Endothelial cell of umbilical vein (primary cell): ENCODE measurements around the gene LONRF3.

Experiments
- CTCF ChIP-seq, 2 donors: IDR thresholded peaks; 1 replicate in 1 of 2; 2 replicates in 1 of 2; pipeline ENCODE4 v1.5.1; 2011; ENCODE audit warnings: low read length in 2 of 2, mild to moderate bottlenecking in 2 of 2, moderate library complexity in 2 of 2, control low read depth in 1 of 2, inconsistent platforms in 1 of 2, low read depth in 1 of 2; ENCODE audit not compliant: insufficient read depth in 1 of 2; ENCODE audit errors: extremely low read depth in 1 of 2
- GATA2 ChIP-seq: IDR thresholded peaks from 2 replicates; pipeline ENCODE4 v1.7.0; 2011; ENCODE audit warnings: low read depth, mild to moderate bottlenecking, moderate library complexity, mixed read lengths, low read length; ENCODE audit not compliant: insufficient read length, insufficient read depth
- POLR2A ChIP-seq: IDR thresholded peaks from 2 replicates; pipeline ENCODE4 v1.6.1; 2012; ENCODE audit warnings: low read depth, mild to moderate bottlenecking, control low read depth, low read length
- POLR2AphosphoS5 ChIP-seq: IDR thresholded peaks from 2 replicates; pipeline ENCODE4 v1.6.1; 2012; ENCODE audit warnings: low read depth, mild to moderate bottlenecking, control low read depth, low read length, moderate library complexity; ENCODE audit not compliant: insufficient read depth

DNA sequence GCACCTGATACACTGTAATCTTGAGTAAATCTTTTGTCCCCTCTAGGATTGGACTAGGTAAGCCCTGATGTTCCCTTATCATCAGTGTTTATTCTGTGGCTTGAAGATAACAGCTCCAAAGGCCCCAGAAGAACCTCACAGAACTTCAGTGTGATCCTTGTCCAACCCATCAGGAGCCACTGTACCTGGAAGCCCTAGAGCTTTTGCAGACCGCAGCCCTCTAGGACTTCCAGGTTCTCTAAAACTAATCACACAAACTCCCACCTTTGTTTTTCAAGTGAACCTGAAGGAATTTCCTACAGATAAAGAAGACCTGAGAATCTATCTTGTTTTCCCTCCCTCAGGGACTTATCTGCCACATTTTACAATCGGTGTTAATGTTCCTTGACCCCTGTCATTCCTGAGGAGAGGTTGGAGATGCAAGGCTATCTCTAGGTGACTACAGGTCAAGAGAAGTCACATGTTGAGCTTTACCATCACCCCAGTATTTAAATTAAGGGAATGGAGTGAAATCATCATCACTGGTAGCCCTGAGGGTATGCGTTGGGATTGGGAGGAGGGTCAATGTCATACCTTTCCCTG is 32.9 kb downstream of the LONRF3 start:
- TF ChIP-seq POLR2AphosphoS5, result no peak
- no peak for TF ChIP-seq CTCF (IDR thresholded peaks at IDR 0.05; ENCODE audit: extremely low read depth in 1 of 2, insufficient read depth in 1 of 2, low read depth in 1 of 2, low read length in 2 of 2)
- no peak for TF ChIP-seq POLR2A
- TF ChIP-seq GATA2, result no peak
